H1 (cell line): ENCODE results near the gene NAA10. TPM values are rescaled to one million over a fixed set of nuclear protein-coding genes. Genes with fewer than 3 reads are reported as not detected.

Experiments used
- CTCF ChIA-PET: fragments of 300-600 bp; sonication (Branson Sonifier 250); formaldehyde crosslinking; loops from one replicate; lab custom pipeline; 2021; ENCODE audit not compliant: partially characterized antibody; lab: Charles Lee
- POLR2A ChIA-PET: fragments of 300-600 bp; sonication (Branson Sonifier 250); formaldehyde crosslinking; loops from one replicate; lab custom pipeline; 2021; ENCODE audit warnings: inconsistent platforms; ENCODE audit not compliant: partially characterized antibody; lab: Charles Lee
- DNase-seq, 2 experiments: peaks; one replicate each; pipeline versions ENCODE4 v3.0.0 to v3.0.0-alpha.2; 2010 to 2022; ENCODE audit warnings: low spot score in 2 of 2, low read depth in 1 of 2, mixed read lengths in 1 of 2
- FAIRE-seq: peaks from 2 replicates; lab custom pipeline; 2011; peaks lifted over from hg19 to GRCh38; lab: Jason Lieb, UNC
- H2AFZ ChIP-seq: 2 replicates; pipeline ENCODE4 v1.8.1; 2012; ENCODE audit warnings: low read length, inconsistent platforms
- H2AK5ac ChIP-seq: 2 replicates; pipeline ENCODE4 v1.6.1; 2013; ENCODE audit warnings: low read depth, low read length
- H2BK120ac ChIP-seq: replicated peaks from 2 replicates; pipeline ENCODE3; 2013; ENCODE audit warnings: low read depth, low read length, inconsistent platforms
- H2BK12ac ChIP-seq: 2 replicates; pipeline ENCODE4 v1.6.1; 2013; ENCODE audit warnings: low read depth, low read length
- H2BK15ac ChIP-seq: 2 replicates; pipeline ENCODE4 v1.6.1; 2013; ENCODE audit warnings: low read length
- H2BK20ac ChIP-seq: 2 replicates; pipeline ENCODE4 v1.6.1; 2013; ENCODE audit warnings: low read length
- H2BK5ac ChIP-seq: 2 replicates; pipeline ENCODE4 v1.6.1; 2013; ENCODE audit warnings: low read depth, low read length
- H3K14ac ChIP-seq: 2 replicates; pipeline ENCODE4 v1.6.1; 2013; ENCODE audit warnings: inconsistent platforms; ENCODE audit not compliant: insufficient read length
- H3K18ac ChIP-seq: 2 replicates; pipeline ENCODE4 v1.6.1; 2013; ENCODE audit warnings: low read length; ENCODE audit errors: extremely low read depth
- H3K23ac ChIP-seq: 2 replicates; pipeline ENCODE4 v1.6.1; 2013; ENCODE audit warnings: inconsistent platforms; ENCODE audit not compliant: insufficient read length
- H3K23me2 ChIP-seq: 2 replicates; pipeline ENCODE4 v1.6.1; 2013; ENCODE audit warnings: low read depth, low read length
- H3K27ac ChIP-seq: 2 replicates; pipeline ENCODE4 v1.6.1; 2011; ENCODE audit warnings: low read depth, low read length, inconsistent platforms
- H3K27me3 ChIP-seq, 4 experiments: replicated peaks in 1 of 4; 1 replicate in 1 of 4; 2 replicates in 3 of 4; pipeline versions ENCODE4 v1.6.1 to v1.8.1; 2011 to 2013; ENCODE audit warnings: low read length in 3 of 4, mild to moderate bottlenecking in 3 of 4, inconsistent platforms in 2 of 4, mixed read lengths in 2 of 4, moderate library complexity in 1 of 4; ENCODE audit not compliant: control insufficient read depth in 3 of 4, insufficient read depth in 3 of 4; ENCODE audit errors: extremely low read depth in 1 of 4
- H3K36me3 ChIP-seq, 4 experiments: 2 replicates each; pipeline versions ENCODE4 v1.6.1 to v1.8.1; 2011 to 2013; ENCODE audit warnings: mild to moderate bottlenecking in 4 of 4, low read length in 3 of 4, moderate library complexity in 2 of 4, control low read depth in 1 of 4, inconsistent platforms in 1 of 4; ENCODE audit not compliant: insufficient read depth in 4 of 4, control insufficient read depth in 2 of 4
- H3K4ac ChIP-seq: replicated peaks from 2 replicates; pipeline ENCODE3; 2013; ENCODE audit warnings: low read length, low read depth, mixed read lengths, inconsistent platforms; ENCODE audit not compliant: insufficient read length
- H3K4me1 ChIP-seq, 4 experiments: replicated peaks in 1 of 4; 1 replicate in 1 of 4; 2 replicates in 3 of 4; pipeline versions ENCODE4 v1.6.1 to v1.8.1; 2011 to 2013; ENCODE audit warnings: low read length in 3 of 4, inconsistent platforms in 2 of 4, mixed read lengths in 1 of 4; ENCODE audit not compliant: insufficient read depth in 4 of 4, control insufficient read depth in 3 of 4
- H3K4me2 ChIP-seq, 2 experiments: 2 replicates each; pipeline versions ENCODE4 v1.6.1 to v1.8.1; 2011 to 2013; ENCODE audit warnings: low read depth in 2 of 2, low read length in 2 of 2, control low read depth in 1 of 2, inconsistent platforms in 1 of 2, mild to moderate bottlenecking in 1 of 2; ENCODE audit not compliant: insufficient read depth in 1 of 2
- H3K4me3 ChIP-seq, 4 experiments: fragments of 200-600, 300-600 bp in 1 of 4; sonication (generic), shearing (Covaris generic), sonication (Bioruptor Twin) in 1 of 4; 2 replicates each; pipeline versions ENCODE4 v1.5.1 to v1.8.1; 2011 to 2016; ENCODE audit warnings: low read length in 4 of 4, low read depth in 3 of 4, control low read depth in 2 of 4, inconsistent platforms in 2 of 4, mild to moderate bottlenecking in 2 of 4, mixed read lengths in 1 of 4, moderate library complexity in 1 of 4; ENCODE audit not compliant: insufficient read depth in 2 of 4; ENCODE audit errors: extremely low read depth in 1 of 4
- H3K56ac ChIP-seq: replicated peaks from 2 replicates; pipeline ENCODE3; 2013; ENCODE audit warnings: low read depth, mild to moderate bottlenecking, mixed read lengths, low read length, inconsistent platforms; ENCODE audit not compliant: insufficient read length
- H3K79me1 ChIP-seq: 2 replicates; pipeline ENCODE4 v1.6.1; 2013; ENCODE audit warnings: low read depth, low read length, control low read depth
- H3K79me2 ChIP-seq, 2 experiments: 2 replicates each; pipeline versions ENCODE4 v1.6.1 to v1.8.1; 2012 to 2013; ENCODE audit warnings: low read length in 2 of 2, mild to moderate bottlenecking in 2 of 2, inconsistent platforms in 1 of 2; ENCODE audit not compliant: insufficient read depth in 2 of 2, control insufficient read depth in 1 of 2
- H3K9ac ChIP-seq, 4 experiments: replicated peaks in 1 of 4; 1 replicate in 1 of 4; 2 replicates in 3 of 4; pipeline versions ENCODE4 v1.6.1 to v1.8.1; 2011 to 2013; ENCODE audit warnings: low read depth in 3 of 4, low read length in 3 of 4, control low read depth in 2 of 4, mild to moderate bottlenecking in 2 of 4, moderate library complexity in 2 of 4, inconsistent platforms in 1 of 4; ENCODE audit errors: extremely low read depth in 1 of 4
- H3K9me3 ChIP-seq, 2 experiments: 2 replicates each; pipeline versions ENCODE4 v1.6.1 to v1.8.1; 2012 to 2013; ENCODE audit warnings: mild to moderate bottlenecking in 2 of 2, moderate library complexity in 2 of 2, control low read depth in 1 of 2, inconsistent platforms in 1 of 2, low read depth in 1 of 2, low read length in 1 of 2, mixed read lengths in 1 of 2; ENCODE audit not compliant: insufficient read depth in 2 of 2
- H4K20me1 ChIP-seq, 2 experiments: replicated peaks in 1 of 2; 2 replicates each; pipeline versions ENCODE3 to v1.8.1; 2011 to 2013; ENCODE audit warnings: inconsistent platforms in 2 of 2, low read length in 2 of 2, mild to moderate bottlenecking in 1 of 2; ENCODE audit not compliant: insufficient read depth in 2 of 2, control insufficient read depth in 1 of 2
- H4K5ac ChIP-seq: 2 replicates; pipeline ENCODE4 v1.6.1; 2013; ENCODE audit warnings: low read length, low read depth, mixed read lengths, inconsistent platforms; ENCODE audit not compliant: insufficient read length
- H4K8ac ChIP-seq: 2 replicates; pipeline ENCODE4 v1.8.0; 2013; ENCODE audit warnings: mild to moderate bottlenecking, moderate library complexity, low read length, inconsistent platforms; ENCODE audit not compliant: insufficient read depth; ENCODE audit errors: extremely low read depth
- H4K91ac ChIP-seq: replicated peaks from 2 replicates; pipeline ENCODE3; 2013; ENCODE audit warnings: low read length, mixed read lengths, inconsistent platforms; ENCODE audit not compliant: insufficient read length
- CTBP2 ChIP-seq: IDR thresholded peaks from 2 replicates; pipeline ENCODE4 v1.7.0; 2011; ENCODE audit warnings: borderline replicate concordance, mild to moderate bottlenecking, moderate library complexity, mixed read lengths, low read length; ENCODE audit not compliant: insufficient read depth, insufficient read length
- GTF2F1 ChIP-seq: IDR thresholded peaks from 2 replicates; pipeline ENCODE4 v1.6.1; 2012; ENCODE audit warnings: low read depth, low read length, improper control_type of control experiment, borderline replicate concordance
- HDAC2 ChIP-seq, 2 experiments: fragments of 300-600 bp in 1 of 2; sonication (generic) in 1 of 2; IDR thresholded peaks; 2 replicates each; pipeline ENCODE4 v1.6.1; 2011 to 2012; ENCODE audit warnings: low read depth in 2 of 2, low read length in 2 of 2, mild to moderate bottlenecking in 2 of 2, moderate library complexity in 2 of 2, borderline replicate concordance in 1 of 2, inconsistent platforms in 1 of 2
- JUN ChIP-seq: IDR thresholded peaks from 2 replicates; pipeline ENCODE4 v1.6.1; 2011; ENCODE audit warnings: low read depth, mild to moderate bottlenecking, improper control_type of control experiment, low read length
- SP4 ChIP-seq: IDR thresholded peaks from 2 replicates; pipeline ENCODE4 v1.6.1; 2012; ENCODE audit warnings: low read length, inconsistent platforms
- TBP ChIP-seq: IDR thresholded peaks from 2 replicates; pipeline ENCODE4 v1.6.1; 2011; ENCODE audit warnings: low read depth, low read length, improper control_type of control experiment
- TCF12 ChIP-seq: IDR thresholded peaks from 2 replicates; pipeline ENCODE4 v1.6.1; 2011; ENCODE audit warnings: low read depth, mild to moderate bottlenecking, low read length
- WGBS, 2 experiments: shearing (Covaris generic) in 1 of 2; methylation state at CpG; one replicate each; pipeline versions ENCODE4 v1.1.6 to v1.1.7; 2013 to 2015; ENCODE audit warnings: low lambda C conversion rate in 2 of 2, mixed read lengths in 2 of 2, inconsistent platforms in 1 of 2, low coverage in 1 of 2, missing lambda C conversion rate in 1 of 2; ENCODE audit not compliant: insufficient replicate concordance in 2 of 2, insufficient coverage in 1 of 2, insufficient read length in 1 of 2; ENCODE audit errors: extremely low coverage in 1 of 2, missing lambda C conversion rate in 1 of 2; 5-methylcytosine and 5-hydroxymethylcytosine counted together
- polyA plus RNA-seq, 7 experiments: library from polyadenylated mRNA; depleted of rRNA in 3 of 7; stranded (reverse) in 5 of 7; unstranded in 2 of 7; fragments of >200 nt in 5 of 7; fragments of 200-250 nt in 2 of 7; gene quantifications; 1 replicate in 5 of 7; 2 replicates in 1 of 7; 4 replicates in 1 of 7; pipeline versions ENCODE4 v1.2.1 to v1.2.3, GENCODE V29; 2011 to 2013; ENCODE audit warnings: missing spikeins in 2 of 7, mixed read lengths in 2 of 7
- total RNA-seq: library from RNA; stranded (reverse); fragmentation: NEBNext Ultra II Directional; extraction: Animal tissue kit (Norgen Biotek cat#: 25700); gene quantifications from 2 replicates; pipeline ENCODE4 v1.2.1, GENCODE V29; 2021
- TF ChIP-seq, protein P1 (sequence below): IDR thresholded peaks from 2 replicates; pipeline ENCODE4 v1.6.1; 2012; ENCODE audit warnings: inconsistent platforms

NAA10 gene
- total and polyA plus RNA-seq, 2 of the 8 experiments (the other 6 are each of a cell fraction or from before 2014, with no cell fraction given) = 80.4 to 98.8 TPM

GRCh38 chrX:153932220-153932915, 2.5 kb downstream of the NAA10 start:
- peaks cover 8% of the 10 kb centered on the region; the same call in 1 of the 2 replicates for H3K23me2 ChIP-seq
- DNase-seq = no peak
- ChIA-PET POLR2A (interaction anchor here (18.9 kb wide), 1 partner anchor 8 kb away, joined by 231 read pairs; the partner anchor contains the start of gene ARHGAP4), CTCF (interaction anchor here (1.4 to 19.6 kb wide), 2 partner anchors 9 to 16 kb away, joined by 7 to 272 read pairs; partner anchors contain the start of gene RENBP)
- no peak overlapping the region for H2BK15ac ChIP-seq
- H3K27me3 ChIP-seq = no peaks in the 10 kb centered on the region
- H3K4ac ChIP-seq = no peak overlapping the region
- no peak overlapping the region for H2BK5ac ChIP-seq
- 94% methylated on average over 11 of the region's 13 CpGs; no CpG with 5 or more reads in 1 of the 2 experiments for WGBS, 2 experiments
- no peak for FAIRE-seq
- H4K20me1 ChIP-seq = peaks cover 0 to 3% of the 10 kb centered on the region in 2 experiments
- TF ChIP-seq JUN (no peak), TCF12 (no peak), SP4 (no peak), HDAC2 (IDR thresholded peaks at IDR 0.05; ENCODE audit: borderline replicate concordance in 1 of 2, low read depth in 2 of 2, low read length in 2 of 2) (no peak), CTBP2 (no peak), TBP (no peak), GTF2F1 (no peak)
- TF ChIP-seq, protein P1, sequence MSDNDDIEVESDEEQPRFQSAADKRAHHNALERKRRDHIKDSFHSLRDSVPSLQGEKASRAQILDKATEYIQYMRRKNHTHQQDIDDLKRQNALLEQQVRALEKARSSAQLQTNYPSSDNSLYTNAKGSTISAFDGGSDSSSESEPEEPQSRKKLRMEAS = no peak
- peaks cover 0 to 10% (median 4%) of the 10 kb centered on the region in 4 experiments; a peak in 2 of 8 replicates for H3K36me3 ChIP-seq
- no peak overlapping the region for H2BK12ac ChIP-seq
- peaks cover 0 to 10% (median 6%) of the 10 kb centered on the region in 4 experiments; a peak in 5 of 7 replicates for H3K4me1 ChIP-seq
- H2BK120ac ChIP-seq = no peak overlapping the region
- H4K5ac ChIP-seq = no peak overlapping the region
- no peak overlapping the region for H2AK5ac ChIP-seq
- peaks cover 0 to 13% of the 10 kb centered on the region in 2 experiments; a peak in 2 of 4 replicates for H3K79me2 ChIP-seq
- no peak overlapping the region for H3K23ac ChIP-seq
- H2BK20ac ChIP-seq = no peak overlapping the region
- no peak overlapping the region for H4K91ac ChIP-seq
- H2AFZ ChIP-seq = no peak overlapping the region
- H3K56ac ChIP-seq = no peak overlapping the region
- no peak overlapping the region for H3K27ac ChIP-seq
- H3K4me3 ChIP-seq = no peak overlapping the region
- H4K8ac ChIP-seq = no peak overlapping the region
- no peak overlapping the region for H3K4me2 ChIP-seq
- H3K79me1 ChIP-seq = no peaks in the 10 kb centered on the region
- H3K9ac ChIP-seq = no peak overlapping the region
- no peak overlapping the region for H3K18ac ChIP-seq
- no peaks in the 10 kb centered on the region for H3K9me3 ChIP-seq
- no peak overlapping the region for H3K14ac ChIP-seq
